Lung (tissue), 12 donors: Measurements from ENCODE around the gene MRGPRD. TPM values are rescaled to one million over a fixed set of nuclear protein-coding genes. Genes with fewer than 3 reads are reported as not detected.
A peak's percentile ranks its signal among the peaks of the same experiment; 100 is the strongest.

ENCODE experiments used
- ATAC-seq: fragments of 200-7000 bp; cut with Tn5 transposase; one replicate; pipeline ENCODE4 v1.9.1; 2020; ENCODE audit warnings: moderate number of reproducible peaks; ENCODE audit not compliant: insufficient read depth, low FRiP score
- DNase-seq, 3 donors: peaks; one replicate each; pipeline ENCODE4 v3.0.0-alpha.2; 2013 to 2017
- H3K27ac ChIP-seq, 2 donors: one replicate each; pipeline ENCODE4 v1.5.1; 2013; ENCODE audit warnings: mild to moderate bottlenecking in 2 of 2, moderate library complexity in 2 of 2, control low read depth in 1 of 2, inconsistent platforms in 1 of 2, low read depth in 1 of 2, low read length in 1 of 2
- H3K27me3 ChIP-seq, 3 donors: one replicate each; pipeline ENCODE4 v1.5.1; 2013; ENCODE audit warnings: low read length in 2 of 3; ENCODE audit not compliant: control insufficient read depth in 3 of 3, insufficient read depth in 3 of 3
- H3K36me3 ChIP-seq, 4 donors: one replicate each; pipeline ENCODE4 v1.5.1; 2013; ENCODE audit warnings: low read length in 4 of 4, mild to moderate bottlenecking in 1 of 4, moderate library complexity in 1 of 4; ENCODE audit not compliant: control insufficient read depth in 4 of 4, insufficient read depth in 4 of 4
- H3K4me1 ChIP-seq, 5 donors: one replicate each; pipeline ENCODE4 v1.5.1; 2013; ENCODE audit warnings: low read length in 5 of 5, mild to moderate bottlenecking in 2 of 5, moderate library complexity in 1 of 5; ENCODE audit not compliant: control insufficient read depth in 5 of 5, insufficient read depth in 5 of 5
- H3K4me3 ChIP-seq: one replicate; pipeline ENCODE4 v1.5.1; 2013; ENCODE audit warnings: mild to moderate bottlenecking, control low read depth, moderate library complexity
- H3K9ac ChIP-seq, 2 donors: one replicate each; pipeline ENCODE4 v1.5.1; 2013; ENCODE audit warnings: low read length in 2 of 2, control low read depth in 1 of 2; ENCODE audit not compliant: insufficient read depth in 1 of 2
- H3K9me3 ChIP-seq, 4 donors: one replicate each; pipeline ENCODE4 v1.5.1; 2013; ENCODE audit warnings: low read length in 3 of 4, mild to moderate bottlenecking in 1 of 4, moderate library complexity in 1 of 4; ENCODE audit not compliant: control insufficient read depth in 4 of 4, insufficient read depth in 3 of 4
- WGBS, 2 donors: extraction: QIAGEN DNeasy Blood & Tissue Kit; methylation state at CpG; one replicate each; pipeline ENCODE4 v1.1.7; 2013; 5-methylcytosine and 5-hydroxymethylcytosine counted together
- polyA plus RNA-seq, 2 donors: library from polyadenylated mRNA; stranded (reverse); fragments of 200-250 nt; gene quantifications; one replicate each; pipeline ENCODE4 v1.2.1, GENCODE V29; 2013
- total RNA-seq, 2 donors: library from RNA; depleted of rRNA in 1 of 2; stranded (reverse); fragments of >200 nt in 1 of 2; gene quantifications; one replicate each; pipeline ENCODE4 v1.2.1, GENCODE V29; 2014 to 2021
- TF ChIP-seq, protein P1 (sequence below): IDR thresholded peaks from 2 replicates; pipeline ENCODE4 v1.5.1; 2012; ENCODE audit warnings: mild to moderate bottlenecking; ENCODE audit errors: control extremely low read depth, extremely low read depth
- donor health status: control.
- donor health status: control.
- donor health status: Bipolar disorder and iron deficiency.
- donor health status: healthy.
- donor health status: DM: yes; HTN: yes; CAD: no.

MRGPRD gene
- total and polyA plus RNA-seq, 4 donors, result not detected

DNA sequence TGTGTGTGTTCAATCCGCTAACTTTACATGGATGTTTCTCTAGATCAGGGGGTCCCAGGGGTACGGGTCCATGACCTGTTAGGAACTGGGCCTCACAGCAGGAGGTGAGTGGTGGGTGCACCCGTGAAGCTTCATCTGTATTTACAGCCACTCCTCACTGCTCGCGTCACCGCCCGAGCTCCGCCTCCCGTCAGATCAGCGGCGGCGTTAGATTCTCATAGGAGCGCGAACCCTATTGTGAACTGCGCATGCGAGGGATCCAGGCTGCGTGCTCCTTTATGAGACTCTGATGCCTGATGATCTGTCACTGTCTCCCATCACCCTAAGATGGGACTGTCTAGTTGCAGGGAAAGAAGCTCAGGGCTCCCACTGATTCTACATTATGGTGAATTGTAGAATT, 31.9 kb downstream of the MRGPRD start:
- no peaks in the 10 kb centered on the region for H3K36me3 ChIP-seq
- no peaks in the 10 kb centered on the region for H3K27me3 ChIP-seq
- no peaks in the 10 kb centered on the region for H3K4me1 ChIP-seq
- 94% methylated on average over 17 of the region's 17 CpGs for WGBS, 2 donors
- H3K4me3 ChIP-seq, result no peak overlapping the region
- no peak overlapping the region for H3K27ac ChIP-seq
- no peaks in the 10 kb centered on the region for H3K9me3 ChIP-seq
- TF ChIP-seq, protein P1, sequence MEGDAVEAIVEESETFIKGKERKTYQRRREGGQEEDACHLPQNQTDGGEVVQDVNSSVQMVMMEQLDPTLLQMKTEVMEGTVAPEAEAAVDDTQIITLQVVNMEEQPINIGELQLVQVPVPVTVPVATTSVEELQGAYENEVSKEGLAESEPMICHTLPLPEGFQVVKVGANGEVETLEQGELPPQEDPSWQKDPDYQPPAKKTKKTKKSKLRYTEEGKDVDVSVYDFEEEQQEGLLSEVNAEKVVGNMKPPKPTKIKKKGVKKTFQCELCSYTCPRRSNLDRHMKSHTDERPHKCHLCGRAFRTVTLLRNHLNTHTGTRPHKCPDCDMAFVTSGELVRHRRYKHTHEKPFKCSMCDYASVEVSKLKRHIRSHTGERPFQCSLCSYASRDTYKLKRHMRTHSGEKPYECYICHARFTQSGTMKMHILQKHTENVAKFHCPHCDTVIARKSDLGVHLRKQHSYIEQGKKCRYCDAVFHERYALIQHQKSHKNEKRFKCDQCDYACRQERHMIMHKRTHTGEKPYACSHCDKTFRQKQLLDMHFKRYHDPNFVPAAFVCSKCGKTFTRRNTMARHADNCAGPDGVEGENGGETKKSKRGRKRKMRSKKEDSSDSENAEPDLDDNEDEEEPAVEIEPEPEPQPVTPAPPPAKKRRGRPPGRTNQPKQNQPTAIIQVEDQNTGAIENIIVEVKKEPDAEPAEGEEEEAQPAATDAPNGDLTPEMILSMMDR, result no peak
- ATAC-seq, result no peak
- no peak overlapping the region for H3K9ac ChIP-seq
- no peak for DNase-seq

DNA sequence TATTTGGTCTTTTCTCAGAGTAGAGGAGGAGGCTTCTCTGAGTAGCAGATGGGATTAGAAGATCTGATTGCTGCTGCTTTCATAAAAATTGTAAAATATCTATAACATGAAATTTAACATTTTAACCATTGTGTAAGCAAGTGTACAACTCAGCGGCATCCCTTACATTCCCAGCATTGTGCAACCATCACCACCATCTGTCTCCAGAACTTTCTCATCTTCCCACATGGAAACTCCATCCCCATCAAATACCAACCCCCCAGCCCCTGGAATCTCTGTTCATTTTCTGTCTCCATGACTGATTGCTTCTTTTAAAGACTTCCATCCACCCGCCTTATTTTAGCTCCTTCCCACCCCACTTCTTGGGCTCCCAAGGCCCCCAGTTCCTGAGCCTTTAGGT, 32.3 kb downstream of the MRGPRD start:
- no peaks in the 10 kb centered on the region for H3K27me3 ChIP-seq
- H3K4me1 ChIP-seq, result no peaks in the 10 kb centered on the region
- H3K27ac ChIP-seq, result no peak overlapping the region
- DNase-seq (no peak), ATAC-seq (no peak)
- H3K36me3 ChIP-seq, result no peaks in the 10 kb centered on the region
- TF ChIP-seq, protein P1, result no peak
- no peak overlapping the region for H3K9ac ChIP-seq
- no peaks in the 10 kb centered on the region for H3K9me3 ChIP-seq
- WGBS, 2 donors, result 41 to 68% methylated on average over 2 of the region's 2 CpGs
- no peak overlapping the region for H3K4me3 ChIP-seq

DNA sequence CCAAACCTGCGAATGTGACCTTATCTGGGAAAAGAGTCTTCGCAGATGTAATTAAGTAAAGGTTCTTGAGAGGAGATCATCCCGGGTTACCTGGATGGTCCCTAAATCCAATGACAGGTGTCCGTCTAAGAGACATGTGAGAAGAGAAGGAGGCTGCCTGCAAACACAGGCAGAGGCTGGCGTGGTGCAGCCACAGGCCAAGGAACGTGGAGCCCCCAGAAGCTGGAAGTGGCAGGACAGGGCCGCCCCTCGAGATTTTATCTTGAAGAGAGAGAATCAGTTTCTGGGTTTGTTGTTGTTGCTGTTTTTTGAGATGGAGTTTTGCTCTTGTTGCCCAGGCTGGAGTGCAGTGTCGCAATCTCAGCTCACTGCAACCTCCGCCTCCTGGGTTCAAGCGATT, 33.6 kb downstream of the MRGPRD start:
- Histone ChIP-seq H3K9ac (no peak overlapping the region), H3K36me3 (no peaks in the 10 kb centered on the region), H3K4me1 (no peaks in the 10 kb centered on the region), H3K9me3 (no peaks in the 10 kb centered on the region), H3K4me3 (no peak overlapping the region), H3K27me3 (no peaks in the 10 kb centered on the region), H3K27ac (no peak overlapping the region)
- 74 to 82% methylated on average over 11 of the region's 11 CpGs for WGBS, 2 donors
- TF ChIP-seq, protein P1, result no peak
- no peak for ATAC-seq
- DNase-seq, result no peak

DNA sequence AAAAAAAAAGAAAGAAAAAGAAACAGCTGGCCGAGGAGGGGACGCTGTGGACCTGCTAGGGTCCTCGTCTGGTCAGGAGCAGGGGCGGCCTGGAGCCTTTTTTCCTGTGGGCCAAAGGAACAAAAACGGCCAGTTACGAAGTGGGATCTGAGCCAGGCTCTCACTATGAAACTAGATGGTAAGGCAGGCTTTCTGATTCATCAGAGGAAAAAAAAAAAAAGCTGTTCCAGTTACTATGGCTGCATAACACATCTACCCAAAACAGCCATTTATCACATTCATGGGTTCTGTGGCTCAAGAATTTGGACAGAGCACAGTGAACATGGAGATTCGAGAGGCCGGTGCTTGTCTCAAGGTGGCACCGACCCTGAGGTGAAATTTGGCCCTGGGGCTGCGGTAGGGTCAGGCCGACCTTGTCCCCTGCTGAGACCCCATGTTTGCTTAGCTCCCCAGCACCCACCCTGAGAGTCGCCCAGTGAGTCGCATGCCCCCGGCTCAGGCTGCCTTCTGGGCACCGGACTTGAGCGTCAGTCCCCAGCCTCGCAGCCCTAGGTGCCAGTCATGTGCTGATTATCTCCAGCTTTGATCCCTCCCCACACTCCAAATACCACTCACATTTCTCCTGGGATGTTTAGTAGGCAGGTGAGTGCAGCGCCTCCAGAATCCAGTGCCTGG, 34.2 kb downstream of the MRGPRD start:
- Histone ChIP-seq H3K4me3 (no peak overlapping the region), H3K9me3 (no peaks in the 10 kb centered on the region), H3K9ac (no peak overlapping the region), H3K27me3 (no peaks in the 10 kb centered on the region), H3K4me1 (no peaks in the 10 kb centered on the region), H3K27ac (no peak overlapping the region), H3K36me3 (peaks cover 0 to 2% (median 0%) of the 10 kb centered on the region in 4 donors)
- ATAC-seq (no peak), DNase-seq (peak in 2 of 3 donors; percentile 67 to 73)
- WGBS, 2 donors, result 60 to 75% methylated on average over 18 of the region's 18 CpGs
- TF ChIP-seq, protein P1, result no peak
